K562 (cell line): Measurements from ENCODE around the gene ARL8A. TPM values are rescaled to one million over a fixed set of nuclear protein-coding genes. Genes with fewer than 3 reads are reported as not detected.

ENCODE experiments used
- ATF1 ChIP-seq, 2 experiments: fragments of 450-650 bp in 1 of 2; IDR thresholded peaks; 2 replicates each; pipeline ENCODE4 v1.6.1; 2016; ENCODE audit warnings: missing compliant biosample characterization in 1 of 2, missing genetic modification characterization in 1 of 2
- BCL6 ChIP-seq: fragments of 250-450 bp; sonication (Bioruptor Pico); IDR thresholded peaks from 2 replicates; pipeline ENCODE4 v1.4.0; 2020
- BRD9 ChIP-seq: fragments of 450-650 bp; IDR thresholded peaks from 2 replicates; pipeline ENCODE4 v1.6.1; 2018; ENCODE audit warnings: low read depth; ENCODE audit not compliant: partially characterized antibody
- CBFA2T3 ChIP-seq: fragments of 450-650 bp; IDR thresholded peaks from 2 replicates; pipeline ENCODE4 v1.6.1; 2017
- CC2D1A ChIP-seq: fragments of 450-650 bp; IDR thresholded peaks from 2 replicates; pipeline ENCODE4 v1.6.1; 2017; ENCODE audit warnings: mild to moderate bottlenecking
- ERF ChIP-seq: fragments of 450-650 bp; formaldehyde crosslinking; IDR thresholded peaks from 2 replicates; pipeline ENCODE4 v1.4.0; 2020; ENCODE audit warnings: mild to moderate bottlenecking, mixed read lengths
- GABPB1 ChIP-seq: sonication (generic); formaldehyde crosslinking; IDR thresholded peaks from 2 replicates; pipeline ENCODE4 v1.8.0; 2022; ENCODE audit warnings: mild to moderate bottlenecking, missing genetic modification reagents
- GABPB2 ChIP-seq: fragments of 250-450 bp; sonication (Bioruptor Pico); conservative IDR thresholded peaks from 2 replicates; pipeline ENCODE4 v1.5.1; 2021; ENCODE audit warnings: mild to moderate bottlenecking
- GATAD2A ChIP-seq: fragments of 450-650 bp; IDR thresholded peaks from 2 replicates; pipeline ENCODE4 v1.6.1; 2017
- HDGF ChIP-seq: fragments of 450-650 bp; IDR thresholded peaks from 2 replicates; pipeline ENCODE4 v1.6.1; 2016
- KLF10 ChIP-seq: fragments of 250-450 bp; sonication (Bioruptor Pico); IDR thresholded peaks from 2 replicates; pipeline ENCODE4 v1.6.1; 2021; ENCODE audit warnings: matching md5 sums
- MCM7 ChIP-seq, 2 experiments: fragments of 450-650 bp; IDR thresholded peaks; 2 replicates each; pipeline ENCODE4 v1.6.1; 2016 to 2018
- MTA1 ChIP-seq: fragments of 450-650 bp; IDR thresholded peaks from 2 replicates; pipeline ENCODE4 v1.6.1; 2017; ENCODE audit warnings: borderline replicate concordance
- SMAD4 ChIP-seq: fragments of 250-450 bp; sonication (Bioruptor Pico); conservative IDR thresholded peaks from 2 replicates; pipeline ENCODE4 v1.8.0; 2021; ENCODE audit warnings: inconsistent platforms, mild to moderate bottlenecking, moderate library complexity
- SP2 ChIP-seq: IDR thresholded peaks from 2 replicates; pipeline ENCODE4 v1.6.1; 2011; ENCODE audit warnings: mild to moderate bottlenecking, low read depth, low read length, moderate library complexity; ENCODE audit not compliant: poor library complexity, severe bottlenecking; ENCODE audit errors: extremely low read depth
- SRSF1 ChIP-seq: fragments of 200-400 bp; formaldehyde crosslinking; IDR thresholded peaks from 2 replicates; pipeline ENCODE4 v1.6.1; 2017; ENCODE audit warnings: mild to moderate bottlenecking, low read depth, low read length, moderate library complexity
- STAT5B ChIP-seq: fragments of 250-450 bp; sonication (Bioruptor Pico); IDR thresholded peaks from 2 replicates; pipeline ENCODE4 v1.8.0; 2021; ENCODE audit warnings: mild to moderate bottlenecking, inconsistent platforms
- TRIM24 ChIP-seq, 2 experiments: fragments of 450-650 bp; IDR thresholded peaks; 2 replicates each; pipeline ENCODE4 v1.6.1; 2016
- ZFPM2 ChIP-seq: fragments of 250-450 bp; sonication (Bioruptor Pico); IDR thresholded peaks from 2 replicates; pipeline ENCODE4 v1.5.1; 2022; ENCODE audit warnings: mild to moderate bottlenecking
- ZNF695 ChIP-seq: fragments of 450-650 bp; formaldehyde crosslinking; IDR thresholded peaks from 2 replicates; pipeline ENCODE4 v1.4.0; 2020; ENCODE audit warnings: mild to moderate bottlenecking, moderate library complexity
- polyA plus RNA-seq, 8 experiments: library from polyadenylated mRNA; depleted of rRNA in 4 of 8; stranded (reverse) in 5 of 8; unstranded in 3 of 8; fragments of >200 nt; fragmentation: Nextera tagmentation in 2 of 8; fragmentation: Illumina TruSeq in 1 of 8; extraction: Ambion mirVana in 2 of 8; extraction: Trizol in 1 of 8; gene quantifications; 2 replicates each; pipeline versions ENCODE4 v1.2.1 to v1.2.3, GENCODE V29; 2011 to 2014; ENCODE audit warnings: inconsistent platforms in 1 of 8, missing spikeins in 1 of 8
- total RNA-seq, 7 experiments: library from RNA; depleted of rRNA in 6 of 7; stranded (reverse); fragments of >200 nt in 6 of 7; fragmentation: Illumina TruSeq in 2 of 7; extraction: Trizol in 2 of 7; gene quantifications; 2 replicates each; pipeline versions ENCODE4 v1.2.1 to v1.2.3, GENCODE V29; 2011 to 2021; ENCODE audit warnings: low replicate concordance in 1 of 7
- TF ChIP-seq, protein P1 (sequence below): fragments of 250-450 bp; sonication (Bioruptor Pico); IDR thresholded peaks from 2 replicates; pipeline ENCODE4 v1.8.0; 2022; ENCODE audit warnings: inconsistent platforms
- TF ChIP-seq, protein P2 (sequence below): fragments of 150-350 bp; conservative IDR thresholded peaks from 2 replicates; pipeline ENCODE4 v1.6.1; 2014; ENCODE audit warnings: low read length
- TF ChIP-seq, protein P3 (sequence below): fragments of 250-450 bp; sonication (Bioruptor Pico); IDR thresholded peaks from 2 replicates; pipeline ENCODE4 v1.5.0; 2021
- TF ChIP-seq, protein P4 (sequence below), 3 experiments: fragments of 200-800 bp in 1 of 3; sonication (Bioruptor generic) in 1 of 3; sonication (generic) in 1 of 3; formaldehyde crosslinking in 1 of 3; IDR thresholded peaks; 2 replicates each; pipeline versions ENCODE4 v1.6.1 to v1.8.0; 2016 to 2022; ENCODE audit warnings: mild to moderate bottlenecking in 2 of 3, missing compliant biosample characterization in 2 of 3, missing genetic modification characterization in 2 of 3, missing genetic modification reagents in 1 of 3

The ARL8A gene
- total and polyA plus RNA-seq, 9 of the 15 experiments (the other 6 are each of a cell fraction or from before 2014, with no cell fraction given) = 0.17 to 27.3 (median 15.6) TPM

DNA sequence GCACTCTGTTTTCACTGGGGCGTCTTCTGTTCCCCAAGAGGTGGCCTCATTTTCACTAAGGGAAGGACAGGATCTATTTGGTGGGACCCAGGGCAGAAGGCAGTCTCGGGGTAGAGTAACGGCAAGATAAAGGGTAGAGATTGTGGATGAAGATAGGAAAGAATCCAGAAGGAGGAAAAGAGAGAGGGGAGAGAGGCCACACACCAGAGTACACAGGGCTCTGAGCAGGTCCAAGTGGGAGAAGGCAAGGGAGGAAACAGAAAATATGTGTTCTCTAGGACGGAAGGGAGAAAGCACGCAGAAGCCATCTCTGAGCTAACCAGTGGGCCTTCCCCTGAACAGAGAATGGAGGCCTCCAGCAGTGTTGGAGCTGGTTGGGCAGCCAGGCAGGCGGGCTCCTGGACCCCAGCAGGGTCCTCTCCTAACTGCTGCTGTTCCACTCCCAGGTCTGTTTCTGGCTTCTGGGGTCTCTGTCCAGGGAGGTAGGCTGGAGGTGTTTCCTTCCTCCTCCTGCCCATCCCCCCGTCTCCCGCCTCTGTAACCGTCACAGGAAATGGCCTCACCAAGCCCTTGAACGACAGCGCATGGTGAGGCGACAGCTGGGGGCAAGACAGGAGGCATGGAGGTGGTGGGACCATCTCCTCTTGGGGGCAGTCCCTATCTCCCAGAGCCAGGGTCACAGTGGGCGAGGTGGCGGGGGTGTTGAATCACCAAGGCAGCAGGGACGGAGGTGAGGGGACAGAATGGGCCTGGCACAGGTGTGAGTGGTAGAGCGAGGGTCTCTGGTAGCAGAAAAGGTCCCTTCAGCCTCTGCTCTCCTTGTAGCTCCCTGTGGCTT lies 15.2 kb upstream of the ARL8A start (continued):
- TF ChIP-seq, protein P1, sequence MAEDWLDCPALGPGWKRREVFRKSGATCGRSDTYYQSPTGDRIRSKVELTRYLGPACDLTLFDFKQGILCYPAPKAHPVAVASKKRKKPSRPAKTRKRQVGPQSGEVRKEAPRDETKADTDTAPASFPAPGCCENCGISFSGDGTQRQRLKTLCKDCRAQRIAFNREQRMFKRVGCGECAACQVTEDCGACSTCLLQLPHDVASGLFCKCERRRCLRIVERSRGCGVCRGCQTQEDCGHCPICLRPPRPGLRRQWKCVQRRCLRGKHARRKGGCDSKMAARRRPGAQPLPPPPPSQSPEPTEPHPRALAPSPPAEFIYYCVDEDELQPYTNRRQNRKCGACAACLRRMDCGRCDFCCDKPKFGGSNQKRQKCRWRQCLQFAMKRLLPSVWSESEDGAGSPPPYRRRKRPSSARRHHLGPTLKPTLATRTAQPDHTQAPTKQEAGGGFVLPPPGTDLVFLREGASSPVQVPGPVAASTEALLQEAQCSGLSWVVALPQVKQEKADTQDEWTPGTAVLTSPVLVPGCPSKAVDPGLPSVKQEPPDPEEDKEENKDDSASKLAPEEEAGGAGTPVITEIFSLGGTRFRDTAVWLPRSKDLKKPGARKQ (CRISPR knock-in tag) = no peak
- TF ChIP-seq, protein P2, sequence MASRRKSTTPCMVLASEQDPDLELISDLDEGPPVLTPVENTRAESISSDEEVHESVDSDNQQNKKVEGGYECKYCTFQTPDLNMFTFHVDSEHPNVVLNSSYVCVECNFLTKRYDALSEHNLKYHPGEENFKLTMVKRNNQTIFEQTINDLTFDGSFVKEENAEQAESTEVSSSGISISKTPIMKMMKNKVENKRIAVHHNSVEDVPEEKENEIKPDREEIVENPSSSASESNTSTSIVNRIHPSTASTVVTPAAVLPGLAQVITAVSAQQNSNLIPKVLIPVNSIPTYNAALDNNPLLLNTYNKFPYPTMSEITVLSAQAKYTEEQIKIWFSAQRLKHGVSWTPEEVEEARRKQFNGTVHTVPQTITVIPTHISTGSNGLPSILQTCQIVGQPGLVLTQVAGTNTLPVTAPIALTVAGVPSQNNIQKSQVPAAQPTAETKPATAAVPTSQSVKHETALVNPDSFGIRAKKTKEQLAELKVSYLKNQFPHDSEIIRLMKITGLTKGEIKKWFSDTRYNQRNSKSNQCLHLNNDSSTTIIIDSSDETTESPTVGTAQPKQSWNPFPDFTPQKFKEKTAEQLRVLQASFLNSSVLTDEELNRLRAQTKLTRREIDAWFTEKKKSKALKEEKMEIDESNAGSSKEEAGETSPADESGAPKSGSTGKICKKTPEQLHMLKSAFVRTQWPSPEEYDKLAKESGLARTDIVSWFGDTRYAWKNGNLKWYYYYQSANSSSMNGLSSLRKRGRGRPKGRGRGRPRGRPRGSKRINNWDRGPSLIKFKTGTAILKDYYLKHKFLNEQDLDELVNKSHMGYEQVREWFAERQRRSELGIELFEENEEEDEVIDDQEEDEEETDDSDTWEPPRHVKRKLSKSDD = peak; percentile 79; the same call in 1 of the 2 replicates
- TF ChIP-seq GABPB2 (CRISPR knock-in tag) (no peak; the same call in 1 of the 2 replicates), GATAD2A (no peak), MTA1 (peak; percentile 20), BCL6 (CRISPR knock-in tag) (no peak), MCM7 (IDR thresholded peaks at IDR 0.05) (0 out of 4 replicates have a peak, but pooled peaks of 1 of the 2 experiments have one; percentile 75), HDGF (peak; percentile 95), CC2D1A (0 out of 2 replicates have a peak, but pooled peaks have one; percentile 14), GABPB1 (CRISPR knock-in tag) (peak; percentile 59; the same call in 1 of the 2 replicates), TRIM24 (IDR thresholded peaks at IDR 0.05) (peak in 1 of 2 experiments; percentile 8; a peak in 2 of 4 replicates), CBFA2T3 (peak; percentile 11; the same call in 1 of the 2 replicates), SMAD4 (CRISPR knock-in tag) (peak; percentile 6; the same call in 1 of the 2 replicates), BRD9 (peak; percentile 86), SP2 (no peak), ERF (peak; percentile 92; the same call in 1 of the 2 replicates), ZFPM2 (CRISPR knock-in tag) (no peak), KLF10 (CRISPR knock-in tag) (no peak), ATF1 (CRISPR knock-in tag; IDR thresholded peaks at IDR 0.05) (no peak), ATF1 (tag; IDR thresholded peaks at IDR 0.05) (peak; percentile 86), ZNF695 (no peak), SRSF1 (no peak), STAT5B (CRISPR knock-in tag) (no peak)
- TF ChIP-seq, protein P3, sequence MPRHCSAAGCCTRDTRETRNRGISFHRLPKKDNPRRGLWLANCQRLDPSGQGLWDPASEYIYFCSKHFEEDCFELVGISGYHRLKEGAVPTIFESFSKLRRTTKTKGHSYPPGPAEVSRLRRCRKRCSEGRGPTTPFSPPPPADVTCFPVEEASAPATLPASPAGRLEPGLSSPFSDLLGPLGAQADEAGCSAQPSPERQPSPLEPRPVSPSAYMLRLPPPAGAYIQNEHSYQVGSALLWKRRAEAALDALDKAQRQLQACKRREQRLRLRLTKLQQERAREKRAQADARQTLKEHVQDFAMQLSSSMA (CRISPR knock-in tag) = no peak
- TF ChIP-seq, protein P4, sequence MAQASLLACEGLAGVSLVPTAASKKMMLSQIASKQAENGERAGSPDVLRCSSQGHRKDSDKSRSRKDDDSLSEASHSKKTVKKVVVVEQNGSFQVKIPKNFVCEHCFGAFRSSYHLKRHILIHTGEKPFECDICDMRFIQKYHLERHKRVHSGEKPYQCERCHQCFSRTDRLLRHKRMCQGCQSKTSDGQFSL (CRISPR knock-in tag; IDR thresholded peaks at IDR 0.05) = no peak; the same call in 1 of the 2 replicates
- TF ChIP-seq, protein P4 (tag; IDR thresholded peaks at IDR 0.05) = peak; percentile 23 to 76; a peak in 1 of 4 replicates
